CD4-positive, alpha-beta T cell (primary cell): Measurements from ENCODE around the gene C11orf58. TPM values are rescaled to one million over a fixed set of nuclear protein-coding genes. Genes with fewer than 3 reads are reported as not detected.

Source experiments
- ATAC-seq: fragments of 200-7000 bp; cut with Tn5 transposase; one replicate; pipeline ENCODE4 v1.10.0; 2022; ENCODE audit warnings: mild to moderate bottlenecking; ENCODE audit not compliant: poor library complexity
- CTCF ChIA-PET: fragments of 350-600 bp; sonication (Branson Sonifier 250); formaldehyde crosslinking; loops from one replicate; lab custom pipeline; 2021; ENCODE audit warnings: antibody characterized with exemption, inconsistent platforms; lab: Charles Lee
- POLR2A ChIA-PET: fragments of 350-600 bp; sonication (Branson Sonifier 250); formaldehyde crosslinking; loops from one replicate; lab custom pipeline; 2021; ENCODE audit warnings: antibody characterized with exemption, inconsistent platforms; lab: Charles Lee
- DNase-seq, 14 experiments: peaks; one replicate each; pipeline ENCODE4 v3.0.0-alpha.2; 2013 to 2020; ENCODE audit warnings: mixed read lengths in 2 of 14
- H3K27ac ChIP-seq, 2 donors: one replicate each; pipeline versions ENCODE4 v1.5.1 to v1.7.0; 2013; ENCODE audit warnings: low read length in 2 of 2, low read depth in 1 of 2, mild to moderate bottlenecking in 1 of 2
- H3K27me3 ChIP-seq, 2 experiments: 1 replicate in 1 of 2; 2 replicates in 1 of 2; pipeline versions ENCODE4 v1.6.1 to v1.7.0; 2013; ENCODE audit warnings: low read length in 2 of 2, control low read depth in 1 of 2, mild to moderate bottlenecking in 1 of 2, moderate library complexity in 1 of 2; ENCODE audit not compliant: insufficient read depth in 2 of 2, control insufficient read depth in 1 of 2
- H3K36me3 ChIP-seq: one replicate; pipeline ENCODE4 v1.6.1; 2013; ENCODE audit warnings: low read length, control low read depth; ENCODE audit not compliant: insufficient read depth
- H3K4me1 ChIP-seq: one replicate; pipeline ENCODE4 v1.6.1; 2013; ENCODE audit warnings: low read length, control low read depth; ENCODE audit not compliant: insufficient read depth
- H3K4me3 ChIP-seq: one replicate; pipeline ENCODE4 v1.5.1; 2013; ENCODE audit warnings: mild to moderate bottlenecking, low read length, moderate library complexity
- H3K9me3 ChIP-seq, 2 experiments: 1 replicate in 1 of 2; 2 replicates in 1 of 2; pipeline versions ENCODE4 v1.6.1 to v1.7.0; 2013; ENCODE audit warnings: low read length in 2 of 2, mild to moderate bottlenecking in 2 of 2, control low read depth in 1 of 2, moderate library complexity in 1 of 2; ENCODE audit not compliant: control insufficient read depth in 1 of 2, insufficient read depth in 1 of 2
- H3K27ac Mint-ChIP-seq: one replicate; pipeline ENCODE4 v1.8.0; 2020; ENCODE audit warnings: mixed read lengths
- H3K27me3 Mint-ChIP-seq: one replicate; pipeline ENCODE4 v1.8.0; 2021; ENCODE audit warnings: mixed read lengths
- H3K36me3 Mint-ChIP-seq: one replicate; pipeline ENCODE4 v1.8.0; 2021; ENCODE audit warnings: low read depth, mixed read lengths
- H3K4me1 Mint-ChIP-seq: one replicate; pipeline ENCODE4 v1.8.0; 2021; ENCODE audit warnings: low read depth, mixed read lengths
- H3K4me3 Mint-ChIP-seq: one replicate; pipeline ENCODE4 v1.8.0; 2020; ENCODE audit warnings: mild to moderate bottlenecking, mixed read lengths
- H3K9me3 Mint-ChIP-seq: one replicate; pipeline ENCODE4 v1.8.0; 2020; ENCODE audit warnings: mixed read lengths
- CTCF ChIP-seq: fragments of 200-600 bp; IDR thresholded peaks from one replicate; pipeline ENCODE4 v1.8.0; 2022; ENCODE audit warnings: antibody characterized with exemption, mild to moderate bottlenecking
- intact Hi-C, 2 experiments: fragments of 100-400 bp; cut with DNase I in 1 of 2; cut with micrococcal nuclease in 1 of 2; formaldehyde crosslinking; loops; one replicate each; pipeline versions ENCODE4 v1.15.1 to v1.9.0; 2023 to 2025; cut with DNase I, micrococcal nuclease
- total RNA-seq, 174 experiments: library from RNA in 2 of 174; stranded (reverse) in 2 of 174; gene quantifications; one replicate each; pipeline ENCODE4 v1.2.3 and lab custom pipeline; 2021 to 2026

Gene C11orf58
- total RNA-seq, 2 experiments from 2014 or later: 145 to 150 TPM

GRCh38 chr11:16801288-16801980 is 63.0 kb downstream of the C11orf58 start:
- Histone ChIP-seq H3K27ac (no peak overlapping the region), H3K36me3 (no peaks in the 10 kb centered on the region), H3K27me3 (no peaks in the 10 kb centered on the region), H3K9me3 (no peaks in the 10 kb centered on the region), H3K4me3 (no peak overlapping the region), H3K4me1 (peaks cover 28% of the 10 kb centered on the region)
- Mint-ChIP-seq H3K4me1 (no peaks in the 10 kb centered on the region), H3K9me3 (no peaks in the 10 kb centered on the region), H3K27me3 (no peaks in the 10 kb centered on the region), H3K27ac (no peak overlapping the region), H3K4me3 (no peak overlapping the region), H3K36me3 (no peaks in the 10 kb centered on the region)
- TF ChIP-seq CTCF: no peak
- intact Hi-C loops: no loop called here
- ChIA-PET POLR2A (no interaction called here), CTCF (no interaction called here)
- DNase-seq (no peak), ATAC-seq (no peak)

- intact Hi-C loops: no loop called here
- DNase-seq: peak in 1 of 14 experiments; percentile 25
- ChIA-PET POLR2A (no interaction called here), CTCF (no interaction called here)
- ATAC-seq: no peak
- Mint-ChIP-seq H3K27ac (peak overlapping the region; percentile 40), H3K4me1 (no peaks in the 10 kb centered on the region), H3K4me3 (no peak overlapping the region), H3K9me3 (no peaks in the 10 kb centered on the region), H3K36me3 (no peaks in the 10 kb centered on the region), H3K27me3 (no peaks in the 10 kb centered on the region)
- Histone ChIP-seq H3K36me3 (no peaks in the 10 kb centered on the region), H3K4me3 (no peak overlapping the region), H3K27ac (peak overlapping the region in 1 of 2 donors; percentile 0), H3K27me3 (no peaks in the 10 kb centered on the region), H3K9me3 (no peaks in the 10 kb centered on the region), H3K4me1 (peaks cover 34% of the 10 kb centered on the region)
- TF ChIP-seq CTCF: no peak
Measured at GRCh38 chr11:16804104-16804947, 65.9 kb downstream of the C11orf58 start.

- TF ChIP-seq CTCF: no peak
- H3K4me1 Mint-ChIP-seq: no peaks in the 10 kb centered on the region
- Histone ChIP-seq H3K27ac (no peak overlapping the region), H3K27me3 (no peaks in the 10 kb centered on the region), H3K4me1 (peaks cover 29% of the 10 kb centered on the region), H3K9me3 (no peaks in the 10 kb centered on the region), H3K36me3 (no peaks in the 10 kb centered on the region), H3K4me3 (no peak overlapping the region)
- H3K4me3 Mint-ChIP-seq: no peak overlapping the region
- ATAC-seq (no peak), DNase-seq (no peak)
- POLR2A ChIA-PET: no interaction called here
- intact Hi-C loops: no loop called here
- CTCF ChIA-PET: no interaction called here
- H3K9me3 Mint-ChIP-seq: no peaks in the 10 kb centered on the region
- no peak overlapping the region for H3K27ac Mint-ChIP-seq
- no peaks in the 10 kb centered on the region for H3K36me3 Mint-ChIP-seq
- H3K27me3 Mint-ChIP-seq: no peaks in the 10 kb centered on the region
Measured at GRCh38 chr11:16805938-16806337, 67.5 kb downstream of the C11orf58 start.
